Measurements from ENCODE around the gene MED17.
"Not testable (repeated sequence)": the region's sequence is repeated elsewhere in the genome, so short reads cannot be mapped to it uniquely, and the experiment has no call there.

MED17 gene

DNA sequence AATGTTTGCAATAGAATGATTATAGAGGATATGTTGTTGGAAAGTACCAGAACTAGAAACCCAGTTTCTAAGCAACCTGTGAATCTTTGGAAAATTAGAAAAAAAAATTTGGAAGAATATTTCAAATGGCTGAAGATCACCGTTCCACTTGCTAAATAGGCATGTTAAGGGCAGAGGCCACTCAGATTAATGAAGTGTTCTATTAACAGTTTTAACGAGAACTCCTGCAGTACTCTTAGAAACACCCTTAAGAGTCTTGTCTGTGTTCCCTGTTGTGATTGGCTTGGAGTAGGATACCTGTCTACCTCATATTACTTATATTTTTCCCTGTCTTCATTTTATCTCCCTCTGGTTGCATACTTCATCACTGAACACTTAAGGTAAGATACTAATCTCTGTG is 38.0 kb upstream of the MED17 start:
- no peak for DNase-seq (ENCODE audit: low read depth)
- no peak overlapping the region for H3K4me3 ChIP-seq (ENCODE audit: low read depth, low read length)
- TF ChIP-seq, protein P1, sequence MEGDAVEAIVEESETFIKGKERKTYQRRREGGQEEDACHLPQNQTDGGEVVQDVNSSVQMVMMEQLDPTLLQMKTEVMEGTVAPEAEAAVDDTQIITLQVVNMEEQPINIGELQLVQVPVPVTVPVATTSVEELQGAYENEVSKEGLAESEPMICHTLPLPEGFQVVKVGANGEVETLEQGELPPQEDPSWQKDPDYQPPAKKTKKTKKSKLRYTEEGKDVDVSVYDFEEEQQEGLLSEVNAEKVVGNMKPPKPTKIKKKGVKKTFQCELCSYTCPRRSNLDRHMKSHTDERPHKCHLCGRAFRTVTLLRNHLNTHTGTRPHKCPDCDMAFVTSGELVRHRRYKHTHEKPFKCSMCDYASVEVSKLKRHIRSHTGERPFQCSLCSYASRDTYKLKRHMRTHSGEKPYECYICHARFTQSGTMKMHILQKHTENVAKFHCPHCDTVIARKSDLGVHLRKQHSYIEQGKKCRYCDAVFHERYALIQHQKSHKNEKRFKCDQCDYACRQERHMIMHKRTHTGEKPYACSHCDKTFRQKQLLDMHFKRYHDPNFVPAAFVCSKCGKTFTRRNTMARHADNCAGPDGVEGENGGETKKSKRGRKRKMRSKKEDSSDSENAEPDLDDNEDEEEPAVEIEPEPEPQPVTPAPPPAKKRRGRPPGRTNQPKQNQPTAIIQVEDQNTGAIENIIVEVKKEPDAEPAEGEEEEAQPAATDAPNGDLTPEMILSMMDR (conservative IDR thresholded peaks at IDR 0.05; ENCODE audit: low read depth, low read length) = no peak

DNA sequence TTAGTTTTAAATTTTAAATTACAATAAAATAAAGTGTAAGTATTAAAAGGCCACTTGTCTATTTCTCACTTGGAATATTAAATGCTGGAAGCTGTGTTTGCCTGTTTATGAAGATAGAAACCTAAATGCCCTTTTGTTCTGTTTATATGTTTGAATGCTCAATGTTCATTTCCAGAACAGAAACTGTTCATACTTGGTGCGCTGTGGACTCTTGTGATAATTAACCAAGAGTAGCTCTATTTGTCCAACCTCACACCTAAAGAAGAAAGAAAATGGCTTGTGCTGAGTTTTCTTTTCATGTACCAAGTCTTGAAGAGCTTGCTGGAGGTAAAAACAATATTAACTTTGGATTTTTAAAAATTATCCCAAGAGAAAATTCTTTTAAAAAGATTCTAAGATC is 37.0 kb upstream of the MED17 start:
- no peak for DNase-seq (ENCODE audit: low read depth)
- H3K4me3 ChIP-seq (ENCODE audit: low read depth, low read length) = no peak overlapping the region
- TF ChIP-seq, protein P1 (conservative IDR thresholded peaks at IDR 0.05; ENCODE audit: low read depth, low read length) = no peak

DNA sequence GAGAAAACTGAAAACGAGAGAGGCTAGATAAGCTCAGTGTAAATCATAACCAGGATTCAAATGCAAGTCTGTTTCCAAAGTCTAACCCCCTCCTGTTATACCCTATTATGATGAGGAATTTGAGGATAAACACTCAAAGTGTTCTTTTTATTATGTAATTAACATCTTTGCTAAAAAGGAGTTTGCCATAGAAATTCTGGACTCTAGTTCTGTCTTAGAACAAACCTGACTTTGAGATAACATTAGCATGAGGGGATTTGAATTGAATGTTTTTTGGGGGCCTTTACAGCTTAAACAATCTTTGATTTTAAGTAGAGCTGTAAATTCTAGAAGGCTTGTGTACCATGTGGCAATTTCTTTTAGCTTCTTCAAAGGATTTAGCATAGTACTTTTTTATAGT is 33.1 kb upstream of the MED17 start:
- no peak overlapping the region for H3K4me3 ChIP-seq (ENCODE audit: low read depth, low read length)
- DNase-seq (ENCODE audit: low read depth) = no peak
- TF ChIP-seq, protein P1 (conservative IDR thresholded peaks at IDR 0.05; ENCODE audit: low read depth, low read length) = no peak

DNA sequence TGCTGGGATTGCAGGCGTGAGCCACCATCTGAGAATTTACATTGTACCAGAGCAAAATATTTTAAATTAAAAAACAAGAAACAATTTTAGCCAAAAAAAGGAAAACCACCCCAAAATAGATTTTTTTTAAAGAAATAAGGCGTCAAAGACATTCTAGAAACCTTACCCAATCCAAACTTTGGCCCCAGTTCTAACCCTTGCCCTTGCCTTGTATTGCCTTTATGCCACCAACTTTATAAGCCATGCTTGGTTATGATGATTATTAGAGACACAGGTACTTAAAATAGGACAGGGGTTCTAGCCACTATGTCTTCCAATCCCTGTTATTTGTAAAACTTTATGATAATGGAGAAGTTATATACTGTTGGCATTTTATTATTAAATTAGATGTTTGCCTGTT is 30.8 kb upstream of the MED17 start:
- no peak overlapping the region for H3K4me3 ChIP-seq (ENCODE audit: low read depth, low read length)
- no peak for DNase-seq (ENCODE audit: low read depth)
- TF ChIP-seq, protein P1 (conservative IDR thresholded peaks at IDR 0.05; ENCODE audit: low read depth, low read length) = no peak

DNA sequence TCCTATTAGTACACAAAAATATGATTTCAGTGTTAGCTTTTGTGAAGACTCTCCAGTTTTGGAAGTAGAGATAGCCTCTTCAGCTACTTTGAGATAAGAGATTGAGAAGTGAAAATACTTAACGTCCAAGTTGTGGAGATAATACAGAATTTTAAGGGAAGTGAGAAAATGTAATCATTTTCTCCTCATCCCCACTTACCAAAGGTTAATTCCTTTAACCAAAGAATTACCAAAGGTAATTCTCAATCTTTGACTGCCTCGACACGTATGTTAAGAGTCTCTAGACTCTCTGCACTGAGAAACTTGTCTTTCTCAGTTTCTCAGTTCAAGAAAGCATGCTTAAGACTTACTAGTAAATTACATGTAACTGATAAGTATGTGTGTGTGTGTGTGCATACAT is 27.3 kb upstream of the MED17 start:
- TF ChIP-seq, protein P1 (conservative IDR thresholded peaks at IDR 0.05; ENCODE audit: low read depth, low read length) = no peak
- DNase-seq (ENCODE audit: low read depth) = no peak
- H3K4me3 ChIP-seq (ENCODE audit: low read depth, low read length) = no peak overlapping the region

DNA sequence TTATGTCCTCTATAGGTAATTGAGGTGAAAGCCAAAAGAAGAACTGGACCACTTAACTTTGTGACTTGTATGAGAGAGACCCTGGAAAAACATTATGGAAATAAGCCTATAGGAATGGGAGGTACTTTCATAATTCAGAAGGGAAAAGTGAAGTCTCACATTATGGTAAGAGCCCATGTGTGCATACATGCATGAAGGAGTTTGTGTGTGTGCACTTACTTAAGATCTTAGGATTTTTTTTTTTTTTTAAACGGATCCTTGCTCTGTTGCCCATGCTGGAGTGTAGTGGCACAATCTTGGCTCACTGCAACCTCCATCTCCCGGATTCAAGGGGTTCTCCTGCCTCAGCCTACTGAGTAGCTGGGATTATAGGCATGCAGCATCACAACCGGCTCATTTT is 26.8 kb upstream of the MED17 start:
- H3K4me3 ChIP-seq (ENCODE audit: low read depth, low read length) = no peak overlapping the region
- no peak for DNase-seq (ENCODE audit: low read depth)
- TF ChIP-seq, protein P1 (conservative IDR thresholded peaks at IDR 0.05; ENCODE audit: low read depth, low read length) = no peak

DNA sequence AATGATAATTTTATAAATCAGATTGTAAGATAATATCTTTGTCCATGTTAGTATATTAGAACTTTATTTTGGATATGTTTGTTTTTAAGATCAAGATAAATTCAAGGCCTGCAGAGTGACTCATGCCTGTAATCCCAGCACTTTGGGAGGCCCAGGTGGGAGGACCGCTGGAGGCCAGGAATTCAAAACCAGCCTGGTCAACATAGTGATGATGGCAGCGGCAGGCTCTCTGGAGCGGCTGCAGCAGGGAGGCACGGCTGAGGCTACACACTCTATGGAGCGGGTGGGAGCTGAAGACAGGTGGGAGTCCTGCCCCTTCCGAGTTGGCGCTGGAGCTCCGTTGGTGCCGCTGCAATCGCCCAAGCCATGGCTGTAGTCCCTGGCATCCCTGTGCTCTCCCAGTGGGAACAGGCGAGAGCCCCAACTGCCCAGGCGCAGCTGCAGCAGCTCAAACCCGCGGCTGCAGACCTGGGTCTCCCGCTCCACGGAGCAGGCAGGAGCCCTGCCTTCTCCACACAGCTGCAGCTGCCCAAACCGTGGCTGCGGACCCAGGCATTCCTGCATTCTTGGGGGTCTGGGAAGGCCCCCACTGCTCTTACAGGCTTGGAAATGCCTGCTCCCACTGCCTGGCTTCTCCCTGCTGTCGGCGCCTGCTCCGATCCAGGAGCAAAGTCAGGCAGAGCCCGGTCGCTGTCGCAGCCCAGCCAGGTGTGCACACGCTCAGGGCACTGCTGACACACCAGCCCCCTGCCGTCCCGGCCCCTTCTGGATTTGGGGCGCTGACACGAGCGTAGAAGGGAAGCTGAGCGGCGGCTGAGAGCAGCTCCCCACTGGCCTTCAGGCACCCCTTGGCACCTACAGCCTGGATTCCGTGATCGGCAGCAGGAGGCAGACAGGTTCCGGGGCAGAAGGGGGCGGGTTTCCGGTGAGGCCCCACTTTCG is 25.9 kb upstream of the MED17 start:
- no peak overlapping the region for H3K4me3 ChIP-seq (ENCODE audit: low read depth, low read length)
- TF ChIP-seq, protein P1 (conservative IDR thresholded peaks at IDR 0.05; ENCODE audit: low read depth, low read length) = no peak
- no peak for DNase-seq (ENCODE audit: low read depth)

DNA sequence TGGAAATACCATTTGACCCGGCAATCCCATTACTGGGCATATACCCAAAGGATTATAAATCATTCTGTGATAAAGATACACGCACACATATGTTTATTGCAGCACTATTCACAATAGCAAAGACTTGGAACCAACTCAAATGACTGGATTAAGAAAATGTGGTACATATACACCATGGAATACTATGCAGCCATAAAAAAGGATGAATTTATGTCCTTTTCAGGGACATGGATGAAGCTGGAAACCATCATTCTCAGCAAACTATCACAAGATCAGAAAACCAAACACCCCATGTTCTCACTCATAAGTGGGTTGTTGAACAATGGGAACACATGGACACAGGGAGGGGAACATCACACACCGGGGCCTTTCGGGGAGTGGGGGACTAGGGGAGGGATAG is 25.0 kb upstream of the MED17 start:
- not testable (repeated sequence) for H3K4me3 ChIP-seq (ENCODE audit: low read depth, low read length)

More for the DNA sequence above, 25.0 kb upstream of the MED17 start:
- not testable (repeated sequence) for DNase-seq (ENCODE audit: low read depth)

Data from choroid plexus epithelial cell (primary cell).